Lower leg skin (tissue), 3 donors: ENCODE results near the gene ACADM.
"Not testable (repeated sequence)": the region's sequence is repeated elsewhere in the genome, so short reads cannot be mapped to it uniquely, and the experiment has no call there.

ENCODE experiments used
- CTCF ChIP-seq, 3 donors: fragments of 450-650 bp; IDR thresholded peaks; one replicate each; pipeline ENCODE4 v1.5.1; 2016; ENCODE audit warnings: antibody characterized with exemption in 3 of 3, mild to moderate bottlenecking in 3 of 3, moderate library complexity in 2 of 3
- POLR2A ChIP-seq, 2 donors: fragments of 450-650 bp; IDR thresholded peaks; one replicate each; pipeline ENCODE4 v1.6.1; 2016 to 2017; ENCODE audit warnings: antibody characterized with exemption in 2 of 2, mild to moderate bottlenecking in 1 of 2, moderate library complexity in 1 of 2

- not testable (repeated sequence) for TF ChIP-seq CTCF, POLR2A (IDR thresholded peaks at IDR 0.05)
Observed at GRCh38 chr1:75777812-75778211, 53.3 kb downstream of the ACADM start.
